ENCODE measurements around the gene ADCY9. TPM values are rescaled to one million over a fixed set of nuclear protein-coding genes. Genes with fewer than 3 reads are reported as not detected.
"Not testable (repeated sequence)": the region's sequence is repeated elsewhere in the genome, so short reads cannot be mapped to it uniquely, and the experiment has no call there.

The ADCY9 gene
- total RNA-seq, 1 donor from 2014 or later: 1.3 TPM

DNA sequence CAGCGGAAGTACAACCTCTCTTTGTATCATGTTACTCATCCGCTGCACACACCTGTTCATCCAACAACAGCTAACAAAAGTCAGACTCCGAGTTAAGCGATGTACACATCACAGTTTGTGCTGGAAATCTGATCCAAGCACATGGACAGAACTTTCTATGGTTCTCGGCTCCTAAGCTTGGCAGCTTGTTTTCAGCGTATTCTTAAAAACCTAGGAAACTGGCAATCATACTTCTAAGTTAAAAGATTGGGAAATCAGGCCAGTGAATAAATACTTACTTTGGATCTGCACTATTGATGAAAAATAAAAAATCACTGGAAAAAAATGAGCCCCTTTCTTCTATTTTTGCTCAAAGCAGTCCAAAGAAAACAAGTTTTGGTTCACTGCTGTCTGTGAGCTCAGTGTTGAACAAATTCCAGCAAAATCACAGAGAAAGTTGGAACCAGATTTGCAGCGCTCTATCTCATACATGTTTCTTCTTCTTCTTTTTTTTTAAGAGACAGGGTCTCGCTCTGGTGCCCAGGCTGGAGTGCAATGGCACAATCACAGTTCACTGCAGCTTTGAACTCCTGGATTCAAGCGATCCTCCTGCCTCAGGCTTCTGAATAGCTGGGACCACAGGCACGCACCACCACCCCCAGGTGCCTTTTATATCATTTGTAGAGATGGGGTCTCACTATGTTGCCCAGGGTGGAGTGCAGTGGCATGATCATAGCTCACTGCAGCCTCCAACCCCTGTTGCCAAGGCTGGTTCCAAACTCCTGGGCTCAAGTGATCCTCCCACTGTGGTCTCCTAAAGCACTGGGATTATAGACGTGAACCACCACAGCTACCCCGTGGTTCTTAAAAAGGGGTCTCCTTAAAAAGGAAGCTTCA lies 164.1 kb downstream of the ADCY9 start:
- no peak for ATAC-seq (ENCODE audit: low read depth)
- intact Hi-C loops (cut with micrococcal nuclease): no loop called here
- CTCF ChIA-PET: no interaction called here

DNA sequence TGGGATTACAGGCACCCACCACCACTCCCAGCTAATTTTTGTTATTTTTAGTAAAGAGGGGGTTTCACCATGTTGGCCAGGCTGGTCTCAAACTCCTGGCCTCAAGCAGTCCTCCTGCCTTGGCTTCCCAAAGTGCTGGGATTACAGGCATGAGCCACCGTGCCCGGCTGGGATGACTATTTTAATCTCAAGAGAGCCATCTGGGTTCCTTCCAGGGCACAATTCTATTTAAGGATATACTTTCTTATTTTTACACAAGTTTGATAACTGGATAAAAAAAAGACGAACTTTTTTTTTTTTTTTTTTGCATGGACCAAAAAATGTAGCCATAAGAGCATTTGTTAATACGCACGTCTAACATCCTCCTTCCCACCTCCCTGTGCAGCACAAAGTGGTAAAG lies 164.9 kb downstream of the ADCY9 start:
- CTCF ChIA-PET; ATAC-seq (ENCODE audit: low read depth); DNase-seq; intact Hi-C loops (cut with micrococcal nuclease); H3K27ac Mint-ChIP-seq; H3K36me3 Mint-ChIP-seq (ENCODE audit: low read depth); H3K4me3 Mint-ChIP-seq; H3K9me3 Mint-ChIP-seq; H3K4me1 Mint-ChIP-seq; POLR2A ChIA-PET: not testable (repeated sequence)
- peaks cover 40% of the 10 kb centered on the region for H3K27me3 Mint-ChIP-seq

More for the DNA sequence above, 164.1 kb downstream of the ADCY9 start:
- H3K36me3 Mint-ChIP-seq (ENCODE audit: low read depth): no peaks in the 10 kb centered on the region
- H3K4me3 Mint-ChIP-seq: no peak overlapping the region
- peaks cover 44% of the 10 kb centered on the region for H3K27me3 Mint-ChIP-seq
- TF ChIP-seq, protein P1, sequence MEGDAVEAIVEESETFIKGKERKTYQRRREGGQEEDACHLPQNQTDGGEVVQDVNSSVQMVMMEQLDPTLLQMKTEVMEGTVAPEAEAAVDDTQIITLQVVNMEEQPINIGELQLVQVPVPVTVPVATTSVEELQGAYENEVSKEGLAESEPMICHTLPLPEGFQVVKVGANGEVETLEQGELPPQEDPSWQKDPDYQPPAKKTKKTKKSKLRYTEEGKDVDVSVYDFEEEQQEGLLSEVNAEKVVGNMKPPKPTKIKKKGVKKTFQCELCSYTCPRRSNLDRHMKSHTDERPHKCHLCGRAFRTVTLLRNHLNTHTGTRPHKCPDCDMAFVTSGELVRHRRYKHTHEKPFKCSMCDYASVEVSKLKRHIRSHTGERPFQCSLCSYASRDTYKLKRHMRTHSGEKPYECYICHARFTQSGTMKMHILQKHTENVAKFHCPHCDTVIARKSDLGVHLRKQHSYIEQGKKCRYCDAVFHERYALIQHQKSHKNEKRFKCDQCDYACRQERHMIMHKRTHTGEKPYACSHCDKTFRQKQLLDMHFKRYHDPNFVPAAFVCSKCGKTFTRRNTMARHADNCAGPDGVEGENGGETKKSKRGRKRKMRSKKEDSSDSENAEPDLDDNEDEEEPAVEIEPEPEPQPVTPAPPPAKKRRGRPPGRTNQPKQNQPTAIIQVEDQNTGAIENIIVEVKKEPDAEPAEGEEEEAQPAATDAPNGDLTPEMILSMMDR (IDR thresholded peaks at IDR 0.05): no peak
- H3K9me3 Mint-ChIP-seq: no peaks in the 10 kb centered on the region
- H3K27ac Mint-ChIP-seq: no peak overlapping the region
- DNase-seq: no peak
- no peaks in the 10 kb centered on the region for H3K4me1 Mint-ChIP-seq
- POLR2A ChIA-PET: no interaction called here

DNA sequence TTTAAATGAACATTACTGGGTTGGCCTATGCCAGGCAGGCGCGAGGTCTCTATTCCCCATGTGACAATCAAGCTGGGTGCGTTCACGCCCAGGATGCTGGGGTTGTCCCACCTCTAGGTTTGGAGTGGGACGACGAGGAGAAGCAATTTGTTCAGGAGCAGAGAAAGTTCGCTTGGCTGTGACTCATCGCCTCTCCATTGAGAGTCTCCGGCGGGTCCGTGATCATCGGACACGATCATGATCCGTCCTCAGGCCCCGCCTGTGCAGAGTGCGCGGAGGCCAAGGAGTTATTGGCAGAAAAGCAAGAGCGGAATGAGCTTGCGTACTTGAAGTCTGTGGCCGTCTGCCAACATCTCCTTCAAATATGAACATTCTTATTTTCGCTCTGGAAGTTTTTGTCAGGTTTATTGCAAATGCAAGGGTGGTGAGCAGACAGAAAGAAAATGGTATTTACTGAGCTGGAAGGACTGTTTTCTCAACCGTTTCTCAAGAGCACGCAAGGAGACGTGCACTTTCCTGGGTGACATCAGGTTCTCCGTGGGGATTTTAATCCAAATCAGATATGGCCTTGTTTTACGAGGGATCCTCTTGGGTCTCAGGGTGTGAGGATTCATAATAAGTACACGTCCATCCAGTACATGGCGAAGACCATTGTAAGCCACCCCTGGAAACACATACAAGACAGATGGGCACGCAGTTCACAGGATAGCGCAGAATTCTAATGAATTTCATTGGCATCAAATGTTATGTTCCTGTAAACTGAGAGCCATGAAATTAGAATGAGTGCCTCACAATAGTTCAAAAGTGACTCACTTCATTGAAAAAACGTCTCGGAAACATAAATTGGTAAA lies 165.7 kb downstream of the ADCY9 start:
- Mint-ChIP-seq H3K27ac (no peak overlapping the region), H3K27me3 (peaks cover 35% of the 10 kb centered on the region), H3K4me3 (no peak overlapping the region), H3K9me3 (no peaks in the 10 kb centered on the region), H3K36me3 (ENCODE audit: low read depth) (no peaks in the 10 kb centered on the region), H3K4me1 (no peaks in the 10 kb centered on the region)
- ATAC-seq (ENCODE audit: low read depth): no peak
- DNase-seq: no peak
- TF ChIP-seq, protein P1 (IDR thresholded peaks at IDR 0.05): no peak
- POLR2A ChIA-PET: no interaction called here
- CTCF ChIA-PET: no interaction called here
- intact Hi-C loops (cut with micrococcal nuclease): no loop called here

DNA sequence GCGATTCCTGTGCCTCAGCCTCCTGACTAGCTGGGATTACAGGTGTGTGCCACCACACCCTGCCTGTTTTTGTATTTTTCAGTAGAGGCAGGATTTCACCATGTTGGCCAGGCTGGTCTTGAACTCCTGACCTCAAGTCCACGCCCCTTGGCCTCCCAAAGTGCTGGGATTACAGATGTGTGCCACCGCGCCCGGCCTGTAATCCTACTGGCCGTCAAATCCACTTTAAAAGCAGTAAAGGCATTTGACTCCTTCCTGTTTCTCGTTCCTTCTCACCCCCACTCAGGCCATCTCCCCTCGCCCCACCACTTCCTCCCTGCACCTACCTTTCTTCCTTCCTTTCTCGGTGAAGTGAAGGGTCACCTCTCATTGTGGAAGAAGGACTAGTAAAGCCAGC lies 166.3 kb downstream of the ADCY9 start:
- Mint-ChIP-seq H3K4me3 (no peak overlapping the region), H3K4me1 (no peaks in the 10 kb centered on the region), H3K27ac (no peak overlapping the region), H3K9me3 (no peaks in the 10 kb centered on the region), H3K27me3 (peaks cover 35% of the 10 kb centered on the region), H3K36me3 (ENCODE audit: low read depth) (no peaks in the 10 kb centered on the region)
- POLR2A ChIA-PET: no interaction called here
- CTCF ChIA-PET: no interaction called here
- DNase-seq (no peak), ATAC-seq (ENCODE audit: low read depth) (no peak)
- intact Hi-C loops (cut with micrococcal nuclease): no loop called here
- TF ChIP-seq, protein P1 (IDR thresholded peaks at IDR 0.05): no peak

DNA sequence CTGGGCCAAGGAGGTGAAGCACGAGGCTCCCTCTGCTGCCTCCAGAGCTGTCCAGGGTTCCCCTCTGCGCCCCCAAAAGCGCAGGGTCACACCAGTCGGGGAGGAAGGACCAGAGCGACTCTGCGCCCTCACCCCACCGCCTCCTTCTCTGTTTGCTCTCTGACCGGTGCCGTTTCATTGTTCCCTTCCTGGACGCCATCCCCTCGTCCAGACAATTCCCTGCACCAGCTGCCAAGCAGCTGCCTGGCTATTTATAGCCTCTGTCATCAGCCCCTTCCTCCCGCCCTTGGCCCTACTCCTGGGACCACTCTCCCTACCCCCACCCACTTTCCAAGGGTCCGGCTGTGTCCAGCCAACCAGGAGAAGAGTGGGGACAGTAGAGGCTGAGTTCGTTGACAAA lies 167.0 kb downstream of the ADCY9 start:
- CTCF ChIA-PET: interaction anchor here (1.8 kb wide), 1 partner anchor 10 kb away, joined by 4 read pairs; no protein-coding TSS in a partner anchor

More for the DNA sequence above, 167.0 kb downstream of the ADCY9 start:
- Mint-ChIP-seq H3K27me3 (peaks cover 28% of the 10 kb centered on the region), H3K27ac (no peak overlapping the region), H3K9me3 (no peaks in the 10 kb centered on the region), H3K4me3 (no peak overlapping the region), H3K4me1 (no peaks in the 10 kb centered on the region), H3K36me3 (ENCODE audit: low read depth) (no peaks in the 10 kb centered on the region)
- intact Hi-C loops (cut with micrococcal nuclease): no loop called here
- no peak for ATAC-seq (ENCODE audit: low read depth)
- DNase-seq: no peak
- TF ChIP-seq, protein P1 (IDR thresholded peaks at IDR 0.05): no peak
- POLR2A ChIA-PET: no interaction called here

Data from activated B cell treated with CpG ODN at 0.5 μM for 24 hours (primary cell).